ENCODE data around the gene PLPP1. TPM values are rescaled to one million over a fixed set of nuclear protein-coding genes. Genes with fewer than 3 reads are reported as not detected.

Gene PLPP1
- total and polyA plus RNA-seq, 4 experiments from 2014 or later: 6.1 to 12.4 (median 8.6) TPM

DNA sequence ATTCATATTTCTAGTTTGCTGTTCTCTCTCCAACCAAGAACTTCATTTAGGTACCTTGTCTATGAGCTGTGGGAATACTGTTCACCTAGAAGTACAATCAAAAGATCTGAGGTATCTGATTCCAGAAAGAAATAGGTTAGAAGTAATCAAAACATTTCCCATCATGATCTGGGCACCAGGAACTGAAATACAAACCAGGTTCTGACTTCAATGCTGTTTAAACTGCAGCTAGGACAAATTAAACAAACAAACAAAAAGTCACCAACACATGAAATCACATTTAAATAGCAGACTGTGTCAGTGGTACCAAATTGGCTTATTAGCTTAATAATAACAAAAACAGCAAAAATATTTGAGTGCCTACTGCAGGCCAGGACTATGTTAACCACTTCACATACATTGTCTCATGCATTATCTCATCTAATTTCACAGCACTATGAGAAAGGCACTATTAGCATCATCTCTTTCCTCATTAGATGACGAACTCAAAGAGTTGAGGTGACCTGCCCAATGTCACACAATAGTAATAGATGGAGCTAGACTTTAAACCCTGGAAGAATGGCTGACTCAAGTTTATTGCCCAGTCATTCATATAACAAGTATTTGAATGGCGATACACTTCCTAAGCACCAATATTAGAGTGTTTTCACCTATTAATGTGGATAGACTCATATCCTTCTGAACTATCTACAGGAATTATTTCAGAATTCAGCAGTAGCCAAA, 14.5 kb downstream of the PLPP1 start:
- Mint-ChIP-seq H3K4me1 (peaks cover 0 to 13% (median 8%) of the 10 kb centered on the region in 4 donors), H3K36me3 (peaks cover 0 to 1% of the 10 kb centered on the region in 2 donors), H3K27me3 (no peaks in the 10 kb centered on the region), H3K27ac (no peak overlapping the region), H3K9me3 (no peaks in the 10 kb centered on the region), H3K4me3 (no peak overlapping the region)
- Histone ChIP-seq H3K27me3 (ENCODE audit: insufficient read depth, low read length) (no peaks in the 10 kb centered on the region), H3K36me3 (ENCODE audit: insufficient read depth, low read length) (no peaks in the 10 kb centered on the region), H3K27ac (ENCODE audit: low read depth, low read length) (no peak overlapping the region), H3K4me1 (ENCODE audit: insufficient read depth, low read length) (no peaks in the 10 kb centered on the region), H3K9me3 (ENCODE audit: control insufficient read depth in 1 of 2, low read length in 2 of 2) (no peaks in the 10 kb centered on the region), H3K4me3 (ENCODE audit: low read length in 2 of 2) (no peak overlapping the region)
- CTCF ChIA-PET (ENCODE audit: partially characterized antibody): no interaction called here
- POLR2A ChIA-PET (ENCODE audit: partially characterized antibody): no interaction called here
- intact Hi-C loops (cut with micrococcal nuclease): no loop called here
- no peak for DNase-seq

DNA sequence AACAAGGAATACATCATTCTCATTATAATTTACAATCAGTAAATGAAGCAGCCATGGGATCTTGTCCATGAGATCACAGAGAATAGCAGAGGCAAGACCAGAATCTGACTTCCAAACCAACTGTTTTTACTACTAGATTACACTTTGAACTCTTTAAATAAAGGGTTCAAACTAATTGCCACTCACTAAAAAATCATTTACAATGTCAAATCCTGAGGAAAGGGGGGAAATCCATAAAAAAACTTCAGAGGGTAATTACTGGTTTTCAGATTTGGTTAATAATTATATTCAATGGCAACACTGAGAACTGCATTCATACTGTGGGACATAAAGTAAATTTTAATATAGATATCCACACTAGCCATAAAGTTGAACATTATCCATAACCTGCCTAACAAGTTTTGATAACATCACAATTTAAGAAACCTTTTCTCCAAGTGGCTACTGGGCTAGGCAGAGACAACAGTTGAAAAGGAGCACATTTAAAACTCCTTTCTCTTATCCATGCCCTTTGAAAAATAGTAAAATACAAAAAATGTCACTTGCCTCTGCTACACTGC, 15.9 kb downstream of the PLPP1 start:
- no peaks in the 10 kb centered on the region for H3K9me3 Mint-ChIP-seq
- POLR2A ChIA-PET (ENCODE audit: partially characterized antibody): no interaction called here
- no peaks in the 10 kb centered on the region for H3K36me3 ChIP-seq (ENCODE audit: insufficient read depth, low read length)
- H3K9me3 ChIP-seq (ENCODE audit: control insufficient read depth in 1 of 2, low read length in 2 of 2): no peaks in the 10 kb centered on the region
- DNase-seq: no peak
- H3K27ac Mint-ChIP-seq: no peak overlapping the region
- CTCF ChIA-PET (ENCODE audit: partially characterized antibody): no interaction called here
- H3K27me3 Mint-ChIP-seq: no peaks in the 10 kb centered on the region
- H3K4me1 ChIP-seq (ENCODE audit: insufficient read depth, low read length): no peaks in the 10 kb centered on the region
- peaks cover 0 to 22% (median 10%) of the 10 kb centered on the region in 4 donors for H3K4me1 Mint-ChIP-seq
- intact Hi-C loops (cut with micrococcal nuclease): no loop called here
- H3K27ac ChIP-seq (ENCODE audit: low read depth, low read length): no peak overlapping the region
- peak overlapping the region in 1 of 8 donors; percentile 49 for H3K4me3 Mint-ChIP-seq
- H3K27me3 ChIP-seq (ENCODE audit: insufficient read depth, low read length): no peaks in the 10 kb centered on the region
- peaks cover 0 to 1% of the 10 kb centered on the region in 2 donors for H3K36me3 Mint-ChIP-seq
- H3K4me3 ChIP-seq (ENCODE audit: low read length in 2 of 2): no peak overlapping the region

DNA sequence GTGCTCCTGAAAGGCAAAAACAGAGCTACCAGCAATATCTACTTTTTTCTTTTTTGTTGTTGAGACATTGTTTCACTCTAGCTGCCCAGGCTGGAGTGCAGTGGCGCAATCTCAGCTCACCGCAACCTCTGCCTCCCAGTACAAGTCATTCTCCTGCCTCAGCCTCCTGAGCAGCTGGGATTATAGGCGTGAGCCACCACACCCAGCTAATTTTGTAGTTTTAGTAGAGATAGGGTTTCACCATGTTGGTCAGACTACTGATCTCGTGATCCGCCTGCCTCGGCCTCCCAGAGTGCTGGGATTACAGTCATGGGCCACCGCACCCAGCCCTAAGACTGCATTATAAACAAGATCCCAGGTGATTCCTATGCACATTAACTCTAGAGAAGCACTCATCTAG, 17.0 kb downstream of the PLPP1 start:
- H3K4me3 ChIP-seq (ENCODE audit: low read length in 2 of 2): no peak overlapping the region
- no peak overlapping the region for H3K27ac Mint-ChIP-seq
- H3K27me3 ChIP-seq (ENCODE audit: insufficient read depth, low read length): no peaks in the 10 kb centered on the region
- DNase-seq: no peak
- no peaks in the 10 kb centered on the region for H3K36me3 ChIP-seq (ENCODE audit: insufficient read depth, low read length)
- no peak overlapping the region for H3K4me3 Mint-ChIP-seq
- H3K27ac ChIP-seq (ENCODE audit: low read depth, low read length): no peak overlapping the region
- CTCF ChIA-PET (ENCODE audit: partially characterized antibody): no interaction called here
- no peaks in the 10 kb centered on the region for H3K9me3 ChIP-seq (ENCODE audit: control insufficient read depth in 1 of 2, low read length in 2 of 2)
- H3K9me3 Mint-ChIP-seq: no peaks in the 10 kb centered on the region
- peaks cover 0 to 1% of the 10 kb centered on the region in 2 donors for H3K36me3 Mint-ChIP-seq
- H3K4me1 ChIP-seq (ENCODE audit: insufficient read depth, low read length): no peaks in the 10 kb centered on the region
- POLR2A ChIA-PET (ENCODE audit: partially characterized antibody): no interaction called here
- intact Hi-C loops (cut with micrococcal nuclease): no loop called here
- H3K4me1 Mint-ChIP-seq: peaks cover 0 to 22% (median 9%) of the 10 kb centered on the region in 4 donors
- H3K27me3 Mint-ChIP-seq: no peaks in the 10 kb centered on the region

DNA sequence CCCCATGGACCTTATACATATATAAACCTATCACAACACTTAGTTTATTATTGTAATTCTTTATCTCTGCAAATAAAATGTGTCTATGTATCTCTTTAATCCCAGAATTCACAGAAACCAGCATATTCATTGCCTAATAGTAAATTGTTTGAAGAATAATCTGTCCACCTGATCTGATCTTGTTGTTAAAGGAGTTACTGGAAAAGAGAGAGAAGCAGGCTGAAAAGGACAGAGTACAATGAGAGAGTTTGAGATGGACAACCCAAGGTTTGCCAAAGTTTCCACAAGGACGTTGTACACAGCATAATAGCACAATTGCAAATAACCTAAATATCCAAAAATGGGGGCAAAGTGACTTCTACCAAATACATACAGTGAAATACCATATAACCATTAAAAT, 23.8 kb downstream of the PLPP1 start:
- no peak for DNase-seq
- Histone ChIP-seq H3K27ac (ENCODE audit: low read depth, low read length) (no peak overlapping the region), H3K4me3 (ENCODE audit: low read length in 2 of 2) (no peak overlapping the region), H3K9me3 (ENCODE audit: control insufficient read depth in 1 of 2, low read length in 2 of 2) (no peaks in the 10 kb centered on the region), H3K27me3 (ENCODE audit: insufficient read depth, low read length) (no peaks in the 10 kb centered on the region), H3K4me1 (ENCODE audit: insufficient read depth, low read length) (no peaks in the 10 kb centered on the region), H3K36me3 (ENCODE audit: insufficient read depth, low read length) (no peaks in the 10 kb centered on the region)
- POLR2A ChIA-PET (ENCODE audit: partially characterized antibody): interaction anchor here (0.9 kb wide), 1 partner anchor 204 kb away, joined by 4 read pairs; the partner anchor contains the start of genes DHX29 and MTREX
- Mint-ChIP-seq H3K4me3 (no peak overlapping the region), H3K4me1 (peaks cover 0 to 23% (median 10%) of the 10 kb centered on the region in 4 donors), H3K27ac (no peak overlapping the region), H3K36me3 (no peaks in the 10 kb centered on the region), H3K9me3 (no peaks in the 10 kb centered on the region), H3K27me3 (no peaks in the 10 kb centered on the region)
- CTCF ChIA-PET (ENCODE audit: partially characterized antibody): no interaction called here
- intact Hi-C loops (cut with micrococcal nuclease): no loop called here

DNA sequence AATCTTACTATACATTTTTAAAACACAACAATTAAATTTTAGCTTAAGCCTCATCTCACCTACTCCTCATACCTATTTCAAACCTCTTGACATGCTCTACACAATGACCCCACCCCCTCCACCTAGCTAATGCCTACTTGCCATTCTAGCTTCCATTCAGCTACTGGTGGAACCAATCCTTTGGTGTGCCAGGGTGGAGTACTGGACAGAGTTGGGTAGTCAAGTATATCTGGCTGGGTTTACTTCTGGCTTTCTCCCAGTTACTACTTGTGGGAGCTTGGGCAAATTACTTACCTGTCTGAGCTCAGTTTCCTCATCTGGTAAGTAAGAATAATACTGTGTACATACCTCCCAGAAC, 24.3 kb downstream of the PLPP1 start:
- Mint-ChIP-seq H3K27me3 (no peaks in the 10 kb centered on the region), H3K27ac (no peak overlapping the region), H3K4me3 (no peak overlapping the region), H3K36me3 (no peaks in the 10 kb centered on the region), H3K4me1 (peaks cover under 1 to 18% (median 10%) of the 10 kb centered on the region in 4 donors), H3K9me3 (no peaks in the 10 kb centered on the region)
- H3K4me1 ChIP-seq (ENCODE audit: insufficient read depth, low read length): no peaks in the 10 kb centered on the region
- no peak overlapping the region for H3K27ac ChIP-seq (ENCODE audit: low read depth, low read length)
- no peaks in the 10 kb centered on the region for H3K36me3 ChIP-seq (ENCODE audit: insufficient read depth, low read length)
- no peak overlapping the region for H3K4me3 ChIP-seq (ENCODE audit: low read length in 2 of 2)
- DNase-seq: no peak
- ChIA-PET CTCF (ENCODE audit: partially characterized antibody) (no interaction called here), POLR2A (ENCODE audit: partially characterized antibody) (interaction anchor here (0.9 kb wide), 1 partner anchor 203 kb away, joined by 4 read pairs; the partner anchor contains the start of genes DHX29 and MTREX)
- intact Hi-C loops (cut with micrococcal nuclease): no loop called here
- H3K27me3 ChIP-seq (ENCODE audit: insufficient read depth, low read length): no peaks in the 10 kb centered on the region
- H3K9me3 ChIP-seq (ENCODE audit: control insufficient read depth in 1 of 2, low read length in 2 of 2): no peaks in the 10 kb centered on the region

DNA sequence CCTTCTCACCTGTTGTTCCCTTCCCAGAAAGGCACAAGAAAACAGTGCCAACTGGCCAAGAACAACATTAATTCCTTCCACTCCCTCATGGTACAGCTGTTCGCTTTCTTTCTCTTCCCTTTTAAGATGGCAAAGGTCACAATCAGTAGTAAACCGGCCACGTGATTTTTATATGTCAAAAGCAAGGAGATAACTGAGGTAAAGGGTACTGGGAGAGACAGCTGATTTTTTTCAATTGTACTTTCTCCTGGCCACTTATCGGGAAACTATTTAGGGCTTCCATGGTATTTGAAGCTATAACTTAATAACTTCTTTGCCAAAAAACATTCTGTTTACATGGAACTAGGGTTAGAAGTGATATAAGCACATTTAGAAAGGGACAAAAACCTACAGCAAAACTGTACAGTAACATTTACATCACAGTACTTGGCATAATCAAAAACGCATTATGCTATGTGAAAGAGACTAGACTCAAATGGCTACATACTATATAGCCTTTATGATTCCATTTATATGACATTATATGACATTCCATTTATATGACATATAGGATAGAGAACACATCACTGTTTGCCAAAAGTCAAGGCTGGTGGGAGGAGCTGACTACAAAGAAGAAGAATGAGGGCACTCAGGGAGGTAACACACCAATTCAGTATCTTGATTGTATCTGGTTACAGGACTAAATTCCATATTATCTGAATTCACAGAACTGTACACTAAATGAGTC, 24.8 kb downstream of the PLPP1 start:
- intact Hi-C loops (cut with micrococcal nuclease): no loop called here
- Mint-ChIP-seq H3K4me1 (peaks cover 4 to 13% (median 9%) of the 10 kb centered on the region in 4 donors), H3K9me3 (no peaks in the 10 kb centered on the region), H3K4me3 (no peak overlapping the region), H3K27ac (no peak overlapping the region), H3K36me3 (no peaks in the 10 kb centered on the region), H3K27me3 (no peaks in the 10 kb centered on the region)
- Histone ChIP-seq H3K4me3 (ENCODE audit: low read length in 2 of 2) (no peak overlapping the region), H3K36me3 (ENCODE audit: insufficient read depth, low read length) (no peaks in the 10 kb centered on the region), H3K9me3 (ENCODE audit: control insufficient read depth in 1 of 2, low read length in 2 of 2) (no peaks in the 10 kb centered on the region), H3K27me3 (ENCODE audit: insufficient read depth, low read length) (no peaks in the 10 kb centered on the region), H3K4me1 (ENCODE audit: insufficient read depth, low read length) (no peaks in the 10 kb centered on the region), H3K27ac (ENCODE audit: low read depth, low read length) (no peak overlapping the region)
- POLR2A ChIA-PET (ENCODE audit: partially characterized antibody): interaction anchor here (0.9 kb wide), 1 partner anchor 202 kb away, joined by 4 read pairs; the partner anchor contains the start of genes DHX29 and MTREX
- CTCF ChIA-PET (ENCODE audit: partially characterized antibody): interaction anchor here (0.7 kb wide), 1 partner anchor 22 kb away, joined by 3 read pairs; no protein-coding TSS in a partner anchor
- no peak for DNase-seq

DNA sequence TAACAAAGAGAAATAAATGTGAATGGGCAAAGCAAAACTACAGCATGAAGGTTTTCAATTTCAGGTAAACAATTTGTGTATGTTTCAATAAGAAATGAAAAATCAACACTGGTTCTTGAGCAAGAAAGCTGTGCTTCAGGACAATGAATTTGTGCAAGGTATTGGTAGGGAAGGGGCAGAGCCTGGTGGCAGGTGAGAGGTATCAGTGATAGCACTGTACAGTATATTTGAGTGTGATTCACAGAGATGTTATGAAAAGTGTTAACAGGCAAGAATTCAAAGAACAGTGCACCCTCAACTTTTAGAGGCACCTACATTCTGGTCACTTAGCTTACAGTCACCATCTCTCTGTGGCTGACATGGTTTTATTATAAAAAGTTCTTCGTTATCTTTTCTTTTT, 25.7 kb downstream of the PLPP1 start:
- POLR2A ChIA-PET (ENCODE audit: partially characterized antibody): no interaction called here
- DNase-seq: no peak
- no peaks in the 10 kb centered on the region for H3K9me3 ChIP-seq (ENCODE audit: control insufficient read depth in 1 of 2, low read length in 2 of 2)
- H3K36me3 Mint-ChIP-seq: no peaks in the 10 kb centered on the region
- H3K4me1 ChIP-seq (ENCODE audit: insufficient read depth, low read length): no peaks in the 10 kb centered on the region
- peaks cover 4 to 10% (median 9%) of the 10 kb centered on the region in 4 donors for H3K4me1 Mint-ChIP-seq
- H3K27ac Mint-ChIP-seq: peak overlapping the region in 1 of 7 donors; percentile 22
- H3K4me3 Mint-ChIP-seq: no peak overlapping the region
- no peaks in the 10 kb centered on the region for H3K27me3 ChIP-seq (ENCODE audit: insufficient read depth, low read length)
- no peak overlapping the region for H3K27ac ChIP-seq (ENCODE audit: low read depth, low read length)
- H3K4me3 ChIP-seq (ENCODE audit: low read length in 2 of 2): no peak overlapping the region
- no peaks in the 10 kb centered on the region for H3K9me3 Mint-ChIP-seq
- no peaks in the 10 kb centered on the region for H3K36me3 ChIP-seq (ENCODE audit: insufficient read depth, low read length)
- intact Hi-C loops (cut with micrococcal nuclease): no loop called here
- CTCF ChIA-PET (ENCODE audit: partially characterized antibody): no interaction called here
- H3K27me3 Mint-ChIP-seq: no peaks in the 10 kb centered on the region

All from CD4-positive, alpha-beta memory T cell (primary cell).